Measurements from ENCODE around the gene NOCT. TPM values are rescaled to one million over a fixed set of nuclear protein-coding genes. Genes with fewer than 3 reads are reported as not detected.

NOCT gene
- 10 to 100 TPM; 16.7 to 23.5 (median 18.3) TPM for total RNA-seq (2021; fragmentation: NEBNext Ultra II Directional; extraction: Animal tissue kit (Norgen Biotek cat#: 25700))
- long read RNA-seq, partial matches to known transcripts, result 0 of 3 reads
- long read RNA-seq, other reads (novel, unspliced or antisense), result 1 of 3 reads

DNA sequence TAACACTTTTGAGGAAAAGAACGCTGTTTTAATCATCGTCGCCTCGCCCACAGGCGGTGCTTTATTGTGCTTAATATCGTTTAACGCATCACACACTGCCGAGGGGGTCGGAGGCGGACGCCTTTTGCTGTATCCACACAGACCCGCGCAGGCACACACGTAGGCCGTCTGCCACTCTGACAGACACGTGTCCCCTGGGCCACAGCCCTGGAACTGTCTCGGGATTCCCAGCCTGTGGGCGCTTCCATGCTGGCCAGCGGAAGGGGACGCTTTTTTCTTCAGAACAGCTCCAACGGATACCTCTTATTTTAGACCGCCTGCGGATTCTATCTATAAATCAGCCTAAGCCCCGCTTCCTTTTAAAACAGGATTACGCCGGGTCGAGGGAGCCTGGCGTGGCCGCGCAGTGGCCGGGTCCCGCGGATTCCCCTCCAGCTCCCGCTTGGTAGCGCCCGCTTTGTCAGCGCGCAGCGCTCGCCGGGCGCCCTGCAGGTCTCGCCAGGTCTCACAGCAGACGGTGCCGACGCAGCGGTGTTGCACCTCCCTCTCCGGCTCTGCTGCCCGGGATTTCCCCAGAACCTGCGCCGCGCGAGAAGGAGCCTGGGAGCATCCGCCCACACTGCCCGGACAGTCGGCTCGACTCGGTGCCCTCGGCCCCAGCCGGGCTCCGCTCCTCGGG lies at the start of gene NOCT:
NOCT (plus strand) TSS at position 513 of the 679 bp plus-strand sequence. CDS start 201 bp downstream, outside the sequence.
- no peak; the same call in 1 of the 2 replicates for TF ChIP-seq CTCF (IDR thresholded peaks at IDR 0.05)
- peak within 1 kb of the TSS; percentile 96 for H3K4me3 Mint-ChIP-seq
- H3K27me3 Mint-ChIP-seq (ENCODE audit: insufficient read depth), result peaks cover 5% of the 10 kb centered on the region
- peak within 1 kb of the TSS; percentile 98 for H3K27ac Mint-ChIP-seq
- peaks cover 4% of the 10 kb centered on the region; the same call in 1 of the 2 replicates for H3K9me3 Mint-ChIP-seq
- peaks cover 46% of the 10 kb centered on the region for H3K4me1 Mint-ChIP-seq (ENCODE audit: low read depth)
- peaks cover 21% of the 10 kb centered on the region for H3K36me3 Mint-ChIP-seq (ENCODE audit: low read depth)
- DNase-seq, result peak; percentile 94

GRCh38 chr4:138967313-138967712 lies 48.3 kb upstream of the NOCT start:
- DNase-seq, result no peak
- Mint-ChIP-seq H3K36me3 (ENCODE audit: low read depth) (no peaks in the 10 kb centered on the region), H3K4me3 (no peak overlapping the region), H3K27me3 (ENCODE audit: insufficient read depth) (peaks cover 7% of the 10 kb centered on the region), H3K4me1 (ENCODE audit: low read depth) (no peaks in the 10 kb centered on the region), H3K9me3 (no peaks in the 10 kb centered on the region), H3K27ac (no peak overlapping the region)
- TF ChIP-seq CTCF (IDR thresholded peaks at IDR 0.05), result no peak

GRCh38 chr4:138972956-138973801 lies 42.4 kb upstream of the NOCT start:
- no peak for TF ChIP-seq CTCF (IDR thresholded peaks at IDR 0.05)
- no peak for DNase-seq
- H3K4me3 Mint-ChIP-seq, result no peak overlapping the region
- no peaks in the 10 kb centered on the region for H3K36me3 Mint-ChIP-seq (ENCODE audit: low read depth)
- no peaks in the 10 kb centered on the region; the same call in 1 of the 2 replicates for H3K4me1 Mint-ChIP-seq (ENCODE audit: low read depth)
- H3K27ac Mint-ChIP-seq, result no peak overlapping the region
- H3K27me3 Mint-ChIP-seq (ENCODE audit: insufficient read depth), result peaks cover 10% of the 10 kb centered on the region
- no peaks in the 10 kb centered on the region for H3K9me3 Mint-ChIP-seq

DNA sequence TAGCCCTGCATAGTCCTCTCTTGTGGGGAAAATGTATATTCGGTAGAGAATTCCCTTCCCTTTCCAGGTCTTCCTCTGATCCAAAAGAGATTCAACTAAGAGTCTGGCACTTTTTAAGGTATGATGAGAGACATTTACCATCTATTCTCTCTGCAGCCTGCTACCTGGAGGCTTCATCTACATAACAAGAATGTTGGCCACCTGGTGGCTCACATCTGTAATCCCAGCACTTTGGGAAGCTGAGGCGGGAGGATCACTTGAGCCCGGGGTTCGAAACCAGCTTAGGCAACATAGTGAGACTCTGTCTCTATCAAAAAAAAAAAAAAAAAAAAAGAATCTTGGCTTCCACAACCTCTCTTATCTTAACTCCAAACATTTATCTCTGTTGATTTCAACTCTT lies 40.4 kb upstream of the NOCT start:
- no peak overlapping the region for H3K27ac Mint-ChIP-seq
- no peak for DNase-seq
- peak; percentile 15; the same call in 1 of the 2 replicates for TF ChIP-seq CTCF (IDR thresholded peaks at IDR 0.05)
- H3K9me3 Mint-ChIP-seq, result no peaks in the 10 kb centered on the region
- no peaks in the 10 kb centered on the region; the same call in 1 of the 2 replicates for H3K4me1 Mint-ChIP-seq (ENCODE audit: low read depth)
- peaks cover 14% of the 10 kb centered on the region for H3K27me3 Mint-ChIP-seq (ENCODE audit: insufficient read depth)
- H3K36me3 Mint-ChIP-seq (ENCODE audit: low read depth), result no peaks in the 10 kb centered on the region
- H3K4me3 Mint-ChIP-seq, result no peak overlapping the region

- H3K27ac Mint-ChIP-seq, result no peak overlapping the region
- H3K27me3 Mint-ChIP-seq (ENCODE audit: insufficient read depth), result peaks cover 10% of the 10 kb centered on the region; the same call in 1 of the 2 replicates
- H3K36me3 Mint-ChIP-seq (ENCODE audit: low read depth), result no peaks in the 10 kb centered on the region
- TF ChIP-seq CTCF (IDR thresholded peaks at IDR 0.05), result no peak
- no peak overlapping the region for H3K4me3 Mint-ChIP-seq
- H3K4me1 Mint-ChIP-seq (ENCODE audit: low read depth), result no peaks in the 10 kb centered on the region; the same call in 1 of the 2 replicates
- no peak for DNase-seq
- no peaks in the 10 kb centered on the region for H3K9me3 Mint-ChIP-seq
Measured at GRCh38 chr4:138976526-138976925, 39.1 kb upstream of the NOCT start.
